ENCODE measurements around the gene FNDC3B. TPM values are rescaled to one million over a fixed set of nuclear protein-coding genes. Genes with fewer than 3 reads are reported as not detected.

Gene FNDC3B
- total and polyA plus RNA-seq, 9 of the 15 experiments (the other 6 are each of a cell fraction or from before 2014, with no cell fraction given), result 7.0 to 35.8 (median 16.2) TPM

DNA sequence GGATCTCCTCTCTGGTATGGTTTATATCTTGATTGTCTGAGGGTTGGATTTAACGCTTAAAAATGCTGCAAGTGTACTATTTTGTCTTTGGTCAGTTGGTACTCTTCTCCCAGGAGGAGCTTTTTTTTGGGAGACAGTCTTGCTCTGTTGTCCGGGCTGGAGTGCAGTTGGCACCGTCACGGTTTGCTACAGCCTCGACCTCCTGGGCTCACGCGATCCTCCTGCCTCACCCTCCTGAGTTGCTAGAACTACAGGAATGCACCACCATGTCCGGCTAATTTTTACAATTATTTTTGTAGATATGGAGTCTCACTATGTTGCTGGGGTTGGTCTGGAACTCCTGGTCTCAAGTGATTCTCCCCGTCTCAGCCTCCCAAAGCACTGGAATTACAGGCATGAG, 89.5 kb downstream of the FNDC3B start:
- DNase-seq (ENCODE audit: extremely low read depth in 1 of 4, low spot score in 3 of 4) (no peak), ATAC-seq (no peak), FAIRE-seq (no peak)
- Histone ChIP-seq H3K9ac (ENCODE audit: insufficient read depth in 1 of 2, low read depth in 2 of 2, low read length in 2 of 2) (peak overlapping the region in 1 of 2 experiments; percentile 24; a peak in 1 of 4 replicates), H4K20me1 (replicated peaks; ENCODE audit: control insufficient read depth, insufficient read depth, low read length) (peaks cover 4% of the 10 kb centered on the region; the same call in 1 of the 2 replicates), H3K36me3 (ENCODE audit: control insufficient read depth, insufficient read depth, low read length) (peaks cover 27% of the 10 kb centered on the region; the same call in 2 of the 3 replicates), H3K79me2 (ENCODE audit: control insufficient read depth, insufficient read depth, low read length) (peaks cover 32% of the 10 kb centered on the region), H3K27ac (ENCODE audit: extremely low read depth, low read depth, low read length) (no peak overlapping the region), H3K9me3 (replicated peaks; ENCODE audit: control insufficient read depth, insufficient read depth, low read depth, low read length) (0 out of 2 replicates have a peak, but pooled peaks cover 2% of the 10 kb centered on the region), H3K4me1 (replicated peaks in 1 of 2; ENCODE audit: control insufficient read depth in 2 of 2, insufficient read depth in 2 of 2, low read length in 2 of 2) (peaks cover 4 to 15% of the 10 kb centered on the region in 2 experiments; a peak in 4 of 5 replicates), H2AFZ (ENCODE audit: low read depth, low read length) (no peak overlapping the region), H3K9me1 (ENCODE audit: control insufficient read depth, insufficient read depth, low read length) (no peaks in the 10 kb centered on the region), H3K27me3 (ENCODE audit: control insufficient read depth in 2 of 2, insufficient read depth in 2 of 2, low read length in 2 of 2) (no peaks in the 10 kb centered on the region), H3K4me3 (no peak overlapping the region), H3K4me2 (ENCODE audit: insufficient read depth, low read length) (no peak overlapping the region)
- in situ Hi-C loops (cut with MboI), result no loop called here
- BruUV-seq (replicated peaks), result no TSS peak
- TF ChIP-seq SREBF1 (IDR thresholded peaks at IDR 0.05; ENCODE audit: borderline replicate concordance, low read depth, low read length) (no peak), NCOA1 (IDR thresholded peaks at IDR 0.05; ENCODE audit: low read depth) (no peak), BACH1 (tag; IDR thresholded peaks at IDR 0.05) (no peak), ZNF224 (CRISPR knock-in tag; IDR thresholded peaks at IDR 0.05) (no peak), HNRNPLL (IDR thresholded peaks at IDR 0.05; ENCODE audit: low read depth, low read length, poor library complexity, severe bottlenecking) (no peak), XRCC4 (IDR thresholded peaks at IDR 0.05; ENCODE audit: extremely low read depth, insufficient read depth, insufficient read length) (no peak), CHCHD3 (CRISPR knock-in tag; IDR thresholded peaks at IDR 0.05) (no peak), RCOR1 (IDR thresholded peaks at IDR 0.05; ENCODE audit: borderline replicate concordance in 1 of 2, low read depth in 2 of 2, low read length in 2 of 2) (no peak), SMAD4 (CRISPR knock-in tag; conservative IDR thresholded peaks at IDR 0.05) (no peak), CHD2 (IDR thresholded peaks at IDR 0.05; ENCODE audit: low read depth, low read length) (no peak), CBX3 (IDR thresholded peaks at IDR 0.05; ENCODE audit: borderline replicate concordance in 1 of 2, low read length in 2 of 2) (no peak)
- TF ChIP-seq, protein P1, sequence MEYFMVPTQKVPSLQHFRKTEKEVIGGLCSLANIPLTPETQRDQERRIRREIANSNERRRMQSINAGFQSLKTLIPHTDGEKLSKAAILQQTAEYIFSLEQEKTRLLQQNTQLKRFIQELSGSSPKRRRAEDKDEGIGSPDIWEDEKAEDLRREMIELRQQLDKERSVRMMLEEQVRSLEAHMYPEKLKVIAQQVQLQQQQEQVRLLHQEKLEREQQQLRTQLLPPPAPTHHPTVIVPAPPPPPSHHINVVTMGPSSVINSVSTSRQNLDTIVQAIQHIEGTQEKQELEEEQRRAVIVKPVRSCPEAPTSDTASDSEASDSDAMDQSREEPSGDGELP (CRISPR knock-in tag; IDR thresholded peaks at IDR 0.05; ENCODE audit: borderline replicate concordance), result no peak
- TF ChIP-seq, protein P2, sequence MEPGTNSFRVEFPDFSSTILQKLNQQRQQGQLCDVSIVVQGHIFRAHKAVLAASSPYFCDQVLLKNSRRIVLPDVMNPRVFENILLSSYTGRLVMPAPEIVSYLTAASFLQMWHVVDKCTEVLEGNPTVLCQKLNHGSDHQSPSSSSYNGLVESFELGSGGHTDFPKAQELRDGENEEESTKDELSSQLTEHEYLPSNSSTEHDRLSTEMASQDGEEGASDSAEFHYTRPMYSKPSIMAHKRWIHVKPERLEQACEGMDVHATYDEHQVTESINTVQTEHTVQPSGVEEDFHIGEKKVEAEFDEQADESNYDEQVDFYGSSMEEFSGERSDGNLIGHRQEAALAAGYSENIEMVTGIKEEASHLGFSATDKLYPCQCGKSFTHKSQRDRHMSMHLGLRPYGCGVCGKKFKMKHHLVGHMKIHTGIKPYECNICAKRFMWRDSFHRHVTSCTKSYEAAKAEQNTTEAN (CRISPR knock-in tag; IDR thresholded peaks at IDR 0.05), result no peak
- TF ChIP-seq, protein P3, sequence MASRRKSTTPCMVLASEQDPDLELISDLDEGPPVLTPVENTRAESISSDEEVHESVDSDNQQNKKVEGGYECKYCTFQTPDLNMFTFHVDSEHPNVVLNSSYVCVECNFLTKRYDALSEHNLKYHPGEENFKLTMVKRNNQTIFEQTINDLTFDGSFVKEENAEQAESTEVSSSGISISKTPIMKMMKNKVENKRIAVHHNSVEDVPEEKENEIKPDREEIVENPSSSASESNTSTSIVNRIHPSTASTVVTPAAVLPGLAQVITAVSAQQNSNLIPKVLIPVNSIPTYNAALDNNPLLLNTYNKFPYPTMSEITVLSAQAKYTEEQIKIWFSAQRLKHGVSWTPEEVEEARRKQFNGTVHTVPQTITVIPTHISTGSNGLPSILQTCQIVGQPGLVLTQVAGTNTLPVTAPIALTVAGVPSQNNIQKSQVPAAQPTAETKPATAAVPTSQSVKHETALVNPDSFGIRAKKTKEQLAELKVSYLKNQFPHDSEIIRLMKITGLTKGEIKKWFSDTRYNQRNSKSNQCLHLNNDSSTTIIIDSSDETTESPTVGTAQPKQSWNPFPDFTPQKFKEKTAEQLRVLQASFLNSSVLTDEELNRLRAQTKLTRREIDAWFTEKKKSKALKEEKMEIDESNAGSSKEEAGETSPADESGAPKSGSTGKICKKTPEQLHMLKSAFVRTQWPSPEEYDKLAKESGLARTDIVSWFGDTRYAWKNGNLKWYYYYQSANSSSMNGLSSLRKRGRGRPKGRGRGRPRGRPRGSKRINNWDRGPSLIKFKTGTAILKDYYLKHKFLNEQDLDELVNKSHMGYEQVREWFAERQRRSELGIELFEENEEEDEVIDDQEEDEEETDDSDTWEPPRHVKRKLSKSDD (conservative IDR thresholded peaks at IDR 0.05; ENCODE audit: low read length), result no peak
- intact Hi-C loops (cut with micrococcal nuclease), result no loop called here
- ChIA-PET POLR2A (interaction anchor here (0.9 to 1.3 kb wide), 3 partner anchors 8 to 10 kb away, joined by 3 read pairs; no protein-coding TSS in a partner anchor), CTCF (ENCODE audit: low intra/inter-chr PET ratio) (no interaction called here)
- WGBS (ENCODE audit: insufficient coverage, low coverage, missing lambda C conversion rate), result 90% methylated on average over 9 of the region's 9 CpGs
